ENCODE measurements around the gene SLC22A12. TPM values are rescaled to one million over a fixed set of nuclear protein-coding genes. Genes with fewer than 3 reads are reported as not detected.
A peak's percentile ranks its signal among the peaks of the same experiment; 100 is the strongest.

Gene SLC22A12
- polyA plus RNA-seq, 1 of the 3 experiments (the other 2 are of a cell fraction): not detected

DNA sequence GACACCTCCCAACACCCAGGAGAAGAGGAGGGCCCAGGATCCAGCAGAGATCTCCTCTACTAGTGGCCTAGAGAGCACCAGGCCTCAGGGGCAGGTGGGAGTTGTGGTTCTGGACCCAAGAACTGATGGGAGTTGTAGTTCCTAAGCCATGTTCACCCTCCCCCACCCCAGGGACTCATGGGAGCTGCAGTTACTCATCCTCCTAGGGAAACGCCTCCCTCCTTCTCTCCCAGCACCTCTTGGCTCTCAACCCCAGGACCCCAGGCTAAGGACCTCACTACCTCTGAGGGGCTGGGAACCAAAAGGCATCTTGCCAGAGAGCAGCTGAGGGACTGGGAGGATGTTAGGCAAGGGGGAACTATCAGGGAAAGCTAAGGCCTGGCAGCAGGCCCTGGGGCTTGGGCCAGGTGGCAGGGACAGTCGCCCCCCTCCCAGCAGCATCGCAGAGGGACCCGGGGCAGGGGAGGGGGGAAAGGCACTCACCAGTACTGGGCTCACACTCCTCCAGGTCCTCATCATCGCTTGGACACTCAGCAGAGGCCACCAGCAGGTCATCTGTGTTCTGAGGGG lies 28.9 kb downstream of the SLC22A12 start:
- ChIA-PET POLR2A (interaction anchor here (1.7 kb wide), 1 partner anchor 22 kb away, joined by 4 read pairs; no protein-coding TSS in a partner anchor), CTCF (interaction anchor here (1.0 to 2.7 kb wide), 5 partner anchors 14 to 171 kb away, joined by 3 to 10 read pairs (median 3); no protein-coding TSS in a partner anchor)
- DNase-seq: peak; percentile 70
- Histone ChIP-seq H3K9me2 (no peaks in the 10 kb centered on the region), H2AFZ (ENCODE audit: low read depth) (0 out of 2 replicates have a peak overlapping the region, but pooled peaks have one; percentile 36), H4K20me1 (ENCODE audit: insufficient read depth) (no peaks in the 10 kb centered on the region), H3K4me2 (no peak overlapping the region), H3K27me3 (ENCODE audit: insufficient read depth) (0 out of 2 replicates have a peak, but pooled peaks cover 10% of the 10 kb centered on the region), H3K27ac (ENCODE audit: low read depth in 2 of 2, low read length in 1 of 2) (peak overlapping the region in 1 of 2 experiments; percentile 95; a peak in 2 of 4 replicates), H3K4me1 (ENCODE audit: control insufficient read depth in 1 of 2, insufficient read depth in 2 of 2, low read depth in 1 of 2, low read length in 1 of 2) (peaks cover 0 to 43% of the 10 kb centered on the region in 2 experiments; a peak in 2 of 4 replicates), H3K9ac (no peak overlapping the region), H3K4me3 (ENCODE audit: low read depth in 2 of 2, low read length in 1 of 2) (no peak overlapping the region), H3F3A (replicated peaks; ENCODE audit: insufficient read depth) (no peaks in the 10 kb centered on the region), H3K79me2 (ENCODE audit: insufficient read depth) (no peaks in the 10 kb centered on the region), H3K9me3 (no peaks in the 10 kb centered on the region), H3K36me3 (replicated peaks in 1 of 2; ENCODE audit: control insufficient read depth in 1 of 2, insufficient read depth in 2 of 2, low read length in 1 of 2) (no peaks in the 10 kb centered on the region)
- TF ChIP-seq GABPA (IDR thresholded peaks at IDR 0.05; ENCODE audit: low read depth): no peak
- TF ChIP-seq, protein P1, sequence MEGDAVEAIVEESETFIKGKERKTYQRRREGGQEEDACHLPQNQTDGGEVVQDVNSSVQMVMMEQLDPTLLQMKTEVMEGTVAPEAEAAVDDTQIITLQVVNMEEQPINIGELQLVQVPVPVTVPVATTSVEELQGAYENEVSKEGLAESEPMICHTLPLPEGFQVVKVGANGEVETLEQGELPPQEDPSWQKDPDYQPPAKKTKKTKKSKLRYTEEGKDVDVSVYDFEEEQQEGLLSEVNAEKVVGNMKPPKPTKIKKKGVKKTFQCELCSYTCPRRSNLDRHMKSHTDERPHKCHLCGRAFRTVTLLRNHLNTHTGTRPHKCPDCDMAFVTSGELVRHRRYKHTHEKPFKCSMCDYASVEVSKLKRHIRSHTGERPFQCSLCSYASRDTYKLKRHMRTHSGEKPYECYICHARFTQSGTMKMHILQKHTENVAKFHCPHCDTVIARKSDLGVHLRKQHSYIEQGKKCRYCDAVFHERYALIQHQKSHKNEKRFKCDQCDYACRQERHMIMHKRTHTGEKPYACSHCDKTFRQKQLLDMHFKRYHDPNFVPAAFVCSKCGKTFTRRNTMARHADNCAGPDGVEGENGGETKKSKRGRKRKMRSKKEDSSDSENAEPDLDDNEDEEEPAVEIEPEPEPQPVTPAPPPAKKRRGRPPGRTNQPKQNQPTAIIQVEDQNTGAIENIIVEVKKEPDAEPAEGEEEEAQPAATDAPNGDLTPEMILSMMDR (IDR thresholded peaks at IDR 0.05): no peak
- TF ChIP-seq CHD2 (IDR thresholded peaks at IDR 0.05; ENCODE audit: low read length, partially characterized antibody): peak; percentile 71
- TF ChIP-seq RFX5 (IDR thresholded peaks at IDR 0.05; ENCODE audit: low read length): peak; percentile 50; the same call in 1 of the 2 replicates
- WGBS (ENCODE audit: low lambda C conversion rate): 45% methylated on average over 2 of the region's 5 CpGs

- H3K9me2 ChIP-seq: no peaks in the 10 kb centered on the region
- H2AFZ ChIP-seq (ENCODE audit: low read depth): no peak overlapping the region
- H3K4me1 ChIP-seq (ENCODE audit: control insufficient read depth in 1 of 2, insufficient read depth in 2 of 2, low read depth in 1 of 2, low read length in 1 of 2): peaks cover 0 to 43% of the 10 kb centered on the region in 2 experiments; a peak in 2 of 4 replicates
- DNase-seq: peak; percentile 85
- H3K9me3 ChIP-seq: no peaks in the 10 kb centered on the region
- no peaks in the 10 kb centered on the region for H3K79me2 ChIP-seq (ENCODE audit: insufficient read depth)
- no peaks in the 10 kb centered on the region for H3F3A ChIP-seq (replicated peaks; ENCODE audit: insufficient read depth)
- WGBS (ENCODE audit: low lambda C conversion rate): 29% methylated on average over 6 of the region's 13 CpGs
- TF ChIP-seq TCF12 (IDR thresholded peaks at IDR 0.05) (no peak), CHD2 (IDR thresholded peaks at IDR 0.05; ENCODE audit: low read length, partially characterized antibody) (peak; percentile 76), MAX (IDR thresholded peaks at IDR 0.05; ENCODE audit: low read depth) (no peak), MEF2A (IDR thresholded peaks at IDR 0.05; ENCODE audit: borderline replicate concordance, low read depth) (no peak)
- TF ChIP-seq, protein P2, sequence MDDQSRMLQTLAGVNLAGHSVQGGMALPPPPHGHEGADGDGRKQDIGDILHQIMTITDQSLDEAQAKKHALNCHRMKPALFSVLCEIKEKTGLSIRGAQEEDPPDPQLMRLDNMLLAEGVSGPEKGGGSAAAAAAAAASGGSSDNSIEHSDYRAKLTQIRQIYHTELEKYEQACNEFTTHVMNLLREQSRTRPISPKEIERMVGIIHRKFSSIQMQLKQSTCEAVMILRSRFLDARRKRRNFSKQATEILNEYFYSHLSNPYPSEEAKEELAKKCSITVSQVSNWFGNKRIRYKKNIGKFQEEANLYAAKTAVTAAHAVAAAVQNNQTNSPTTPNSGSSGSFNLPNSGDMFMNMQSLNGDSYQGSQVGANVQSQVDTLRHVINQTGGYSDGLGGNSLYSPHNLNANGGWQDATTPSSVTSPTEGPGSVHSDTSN (IDR thresholded peaks at IDR 0.05): no peak
- TF ChIP-seq, protein P3, sequence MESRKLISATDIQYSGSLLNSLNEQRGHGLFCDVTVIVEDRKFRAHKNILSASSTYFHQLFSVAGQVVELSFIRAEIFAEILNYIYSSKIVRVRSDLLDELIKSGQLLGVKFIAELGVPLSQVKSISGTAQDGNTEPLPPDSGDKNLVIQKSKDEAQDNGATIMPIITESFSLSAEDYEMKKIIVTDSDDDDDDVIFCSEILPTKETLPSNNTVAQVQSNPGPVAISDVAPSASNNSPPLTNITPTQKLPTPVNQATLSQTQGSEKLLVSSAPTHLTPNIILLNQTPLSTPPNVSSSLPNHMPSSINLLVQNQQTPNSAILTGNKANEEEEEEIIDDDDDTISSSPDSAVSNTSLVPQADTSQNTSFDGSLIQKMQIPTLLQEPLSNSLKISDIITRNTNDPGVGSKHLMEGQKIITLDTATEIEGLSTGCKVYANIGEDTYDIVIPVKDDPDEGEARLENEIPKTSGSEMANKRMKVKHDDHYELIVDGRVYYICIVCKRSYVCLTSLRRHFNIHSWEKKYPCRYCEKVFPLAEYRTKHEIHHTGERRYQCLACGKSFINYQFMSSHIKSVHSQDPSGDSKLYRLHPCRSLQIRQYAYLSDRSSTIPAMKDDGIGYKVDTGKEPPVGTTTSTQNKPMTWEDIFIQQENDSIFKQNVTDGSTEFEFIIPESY (IDR thresholded peaks at IDR 0.05; ENCODE audit: borderline replicate concordance, low read depth): no peak
- peak overlapping the region in 1 of 2 experiments; percentile 95; a peak in 2 of 4 replicates for H3K27ac ChIP-seq (ENCODE audit: low read depth in 2 of 2, low read length in 1 of 2)
- H3K9ac ChIP-seq: no peak overlapping the region
- peaks cover 14% of the 10 kb centered on the region; the same call in 1 of the 2 replicates for H3K27me3 ChIP-seq (ENCODE audit: insufficient read depth)
- H3K4me3 ChIP-seq (ENCODE audit: low read depth in 2 of 2, low read length in 1 of 2): no peak overlapping the region
- H3K36me3 ChIP-seq (replicated peaks in 1 of 2; ENCODE audit: control insufficient read depth in 1 of 2, insufficient read depth in 2 of 2, low read length in 1 of 2): no peaks in the 10 kb centered on the region
- H3K4me2 ChIP-seq: no peak overlapping the region
- ChIA-PET CTCF (interaction anchor here (0.6 to 2.7 kb wide), 6 partner anchors 10 to 171 kb away, joined by 3 to 10 read pairs (median 4); no protein-coding TSS in a partner anchor), POLR2A (interaction anchor here (1.1 to 1.7 kb wide), 2 partner anchors 9 to 21 kb away, joined by 3 to 4 read pairs; no protein-coding TSS in a partner anchor)
- H4K20me1 ChIP-seq (ENCODE audit: insufficient read depth): no peaks in the 10 kb centered on the region
Measured at GRCh38 chr11:64620381-64620971, 29.5 kb downstream of the SLC22A12 start.
